A549 (cell line): ENCODE results near the gene TRAPPC14. TPM values are rescaled to one million over a fixed set of nuclear protein-coding genes. Genes with fewer than 3 reads are reported as not detected.
"Not testable (repeated sequence)": the region's sequence is repeated elsewhere in the genome, so short reads cannot be mapped to it uniquely, and the experiment has no call there.

Experiments
- ATAC-seq, 2 experiments: fragments of 200-7000 bp in 1 of 2; fragments of >200 bp in 1 of 2; cut with Nextera tagmentation in 1 of 2; cut with Tn5 transposase in 1 of 2; 3 replicates each; pipeline versions ENCODE4 v1.8.0 to v1.9.1; 2018 to 2020; ENCODE audit warnings: mild to moderate bottlenecking in 1 of 2, moderate library complexity in 1 of 2
- CTCF ChIA-PET: fragments of 300-600 bp; sonication (Branson Sonifier 250); formaldehyde crosslinking; extraction: SDS; loops from one replicate; lab custom pipeline; 2021; ENCODE audit warnings: antibody characterized with exemption, inconsistent platforms; lab: Yijun Ruan, JAX
- POLR2A ChIA-PET: fragments of 350-600 bp; formaldehyde crosslinking; extraction: SDS; loops from one replicate; lab custom pipeline; 2021; ENCODE audit warnings: antibody characterized with exemption, inconsistent platforms; lab: Yijun Ruan, JAX
- DNase-seq, 2 experiments: peaks; one replicate each; pipeline versions ENCODE4 v3.0.0 to v3.0.0-alpha.2; 2011 to 2016; ENCODE audit warnings: low read depth in 1 of 2, low spot score in 1 of 2
- FAIRE-seq: peaks from 2 replicates; lab custom pipeline; 2011; peaks lifted over from hg19 to GRCh38; lab: Jason Lieb, UNC
- H3K27ac ChIP-seq, 2 experiments: fragments of >200 bp; sonication (Bioruptor Twin); formaldehyde crosslinking; 3 replicates each; pipeline ENCODE4 v1.5.1; 2016 to 2017
- H3K4me1 ChIP-seq: fragments of >200 bp; sonication (Bioruptor Twin); formaldehyde crosslinking; 3 replicates; pipeline ENCODE4 v1.6.1; 2016
- H3K4me2 ChIP-seq: fragments of >200 bp; sonication (Bioruptor Twin); formaldehyde crosslinking; 3 replicates; pipeline ENCODE4 v1.6.1; 2016
- H3K4me3 ChIP-seq: fragments of >200 bp; sonication (Bioruptor Twin); formaldehyde crosslinking; 3 replicates; pipeline ENCODE4 v1.5.1; 2016
- H3K9me3 ChIP-seq: fragments of >200 bp; sonication (Bioruptor Twin); formaldehyde crosslinking; 3 replicates; pipeline ENCODE4 v1.6.1; 2016
- ATOH8 ChIP-seq: fragments of 250-450 bp; sonication (Bioruptor Pico); IDR thresholded peaks from 2 replicates; pipeline ENCODE4 v1.5.0; 2020; ENCODE audit warnings: low read depth, mild to moderate bottlenecking, moderate library complexity
- BHLHE40 ChIP-seq: IDR thresholded peaks from 2 replicates; pipeline ENCODE4 v1.6.1; 2012; ENCODE audit warnings: low read depth, low read length, inconsistent platforms
- CBX8 ChIP-seq: fragments of 200-600 bp; sonication (generic); IDR thresholded peaks from 2 replicates; pipeline ENCODE4 v1.6.1; 2016
- CHD4 ChIP-seq: fragments of 200-600 bp; sonication (generic); IDR thresholded peaks from 2 replicates; pipeline ENCODE4 v1.6.1; 2016; ENCODE audit warnings: antibody characterized with exemption, mild to moderate bottlenecking, borderline replicate concordance
- EHF ChIP-seq: fragments of 250-450 bp; sonication (Bioruptor Pico); IDR thresholded peaks from 2 replicates; pipeline ENCODE4 v1.5.0; 2020; ENCODE audit warnings: mild to moderate bottlenecking
- EHMT2 ChIP-seq: fragments of 200-600 bp; sonication (generic); IDR thresholded peaks from 2 replicates; pipeline ENCODE4 v1.6.1; 2016; ENCODE audit warnings: antibody characterized with exemption, low read depth, mild to moderate bottlenecking, moderate library complexity
- ELK1 ChIP-seq: fragments of 150-350 bp; IDR thresholded peaks from 2 replicates; pipeline ENCODE4 v1.6.1; 2014; ENCODE audit warnings: low read depth, mild to moderate bottlenecking, low read length
- EP300 ChIP-seq, 2 experiments: fragments of >200 bp; sonication (Bioruptor Twin); formaldehyde crosslinking; IDR thresholded peaks; 2 replicates in 1 of 2; 3 replicates in 1 of 2; pipeline ENCODE4 v1.6.1; 2016 to 2017
- ESRRA ChIP-seq: fragments of 150-350 bp; IDR thresholded peaks from 2 replicates; pipeline ENCODE4 v1.6.1; 2014; ENCODE audit warnings: mild to moderate bottlenecking, low read length, borderline replicate concordance
- FOSL2 ChIP-seq, 2 experiments: fragments of 450-650 bp in 1 of 2; fragments of >200 bp in 1 of 2; sonication (Bioruptor Twin) in 1 of 2; formaldehyde crosslinking; IDR thresholded peaks; 2 replicates each; pipeline versions ENCODE4 v1.5.0 to v1.6.1; 2016 to 2020; ENCODE audit warnings: mild to moderate bottlenecking in 1 of 2, moderate library complexity in 1 of 2
- GATA3 ChIP-seq: IDR thresholded peaks from 2 replicates; pipeline ENCODE4 v1.6.1; 2012; ENCODE audit warnings: borderline replicate concordance
- HDAC2 ChIP-seq: fragments of 200-600 bp; sonication (generic); IDR thresholded peaks from 2 replicates; pipeline ENCODE4 v1.6.1; 2016
- HES2 ChIP-seq: fragments of >200 bp; sonication (Bioruptor Twin); formaldehyde crosslinking; IDR thresholded peaks from 2 replicates; pipeline ENCODE4 v1.6.1; 2016
- HOXA7 ChIP-seq: fragments of 250-450 bp; sonication (Bioruptor Pico); IDR thresholded peaks from 2 replicates; pipeline ENCODE4 v1.5.0; 2020; ENCODE audit warnings: mild to moderate bottlenecking, moderate library complexity
- HOXB5 ChIP-seq: fragments of 250-450 bp; sonication (Bioruptor Pico); IDR thresholded peaks from 2 replicates; pipeline ENCODE4 v1.5.0; 2020; ENCODE audit warnings: mild to moderate bottlenecking, moderate library complexity
- JUN ChIP-seq, 2 experiments: fragments of >200 bp; sonication (Bioruptor Twin); formaldehyde crosslinking; IDR thresholded peaks; 2 replicates in 1 of 2; 3 replicates in 1 of 2; pipeline ENCODE4 v1.6.1; 2016 to 2017
- JUNB ChIP-seq: fragments of >200 bp; sonication (Bioruptor Twin); formaldehyde crosslinking; IDR thresholded peaks from 2 replicates; pipeline ENCODE4 v1.6.1; 2016
- NFE2L2 ChIP-seq: fragments of 150-350 bp; conservative IDR thresholded peaks from 2 replicates; pipeline ENCODE4 v1.6.1; 2014; ENCODE audit warnings: low read length
- PBX3 ChIP-seq: IDR thresholded peaks from 2 replicates; pipeline ENCODE4 v1.6.1; 2012
- PHF8 ChIP-seq: fragments of 200-600 bp; sonication (generic); IDR thresholded peaks from 2 replicates; pipeline ENCODE4 v1.6.1; 2016; ENCODE audit warnings: low read depth, mild to moderate bottlenecking, antibody characterized with exemption, moderate library complexity, borderline replicate concordance
- RAD21 ChIP-seq, 2 experiments: fragments of >200 bp in 1 of 2; sonication (Bioruptor Twin) in 1 of 2; formaldehyde crosslinking in 1 of 2; IDR thresholded peaks in 1 of 2; conservative IDR thresholded peaks in 1 of 2; 2 replicates in 1 of 2; 3 replicates in 1 of 2; pipeline ENCODE4 v1.6.1; 2012 to 2018; ENCODE audit warnings: inconsistent platforms in 1 of 2
- RNF2 ChIP-seq: fragments of 200-600 bp; sonication (generic); IDR thresholded peaks from 2 replicates; pipeline ENCODE4 v1.6.1; 2016; ENCODE audit warnings: low read depth, mild to moderate bottlenecking, antibody characterized with exemption, moderate library complexity, borderline replicate concordance
- SMC3 ChIP-seq: fragments of >200 bp; sonication (Bioruptor Twin); formaldehyde crosslinking; IDR thresholded peaks from 3 replicates; pipeline ENCODE4 v1.6.1; 2018; ENCODE audit warnings: inconsistent platforms
- SREBF2 ChIP-seq: fragments of 450-650 bp; IDR thresholded peaks from 2 replicates; pipeline ENCODE4 v1.6.1; 2014; ENCODE audit warnings: mild to moderate bottlenecking, moderate library complexity
- ZFP36 ChIP-seq: fragments of 450-650 bp; IDR thresholded peaks from 2 replicates; pipeline ENCODE4 v1.6.1; 2014; ENCODE audit warnings: borderline replicate concordance; ENCODE audit not compliant: partially characterized antibody
- WGBS: methylation state at CpG from one replicate; pipeline ENCODE4 v1.1.6; 2017; ENCODE audit errors: missing lambda C conversion rate; 5-methylcytosine and 5-hydroxymethylcytosine counted together
- polyA plus RNA-seq, 4 experiments: library from polyadenylated mRNA; depleted of rRNA in 3 of 4; stranded (reverse); fragments of >200 nt; fragmentation: RNase III in 1 of 4; extraction: RNeasy Plus Mini Kit Qiagen cat#74134 plus additional on column Dnase treatment in 1 of 4; gene quantifications; 2 replicates in 3 of 4; 3 replicates in 1 of 4; pipeline ENCODE4 v1.2.3, GENCODE V29; 2011 to 2017
- TF ChIP-seq, protein P1 (sequence below): IDR thresholded peaks from 2 replicates; pipeline ENCODE4 v1.6.1; 2012

The TRAPPC14 gene
- polyA plus RNA-seq, 2 of the 4 experiments (the other 2 are of a cell fraction) = 3.4 to 14.1 TPM

DNA sequence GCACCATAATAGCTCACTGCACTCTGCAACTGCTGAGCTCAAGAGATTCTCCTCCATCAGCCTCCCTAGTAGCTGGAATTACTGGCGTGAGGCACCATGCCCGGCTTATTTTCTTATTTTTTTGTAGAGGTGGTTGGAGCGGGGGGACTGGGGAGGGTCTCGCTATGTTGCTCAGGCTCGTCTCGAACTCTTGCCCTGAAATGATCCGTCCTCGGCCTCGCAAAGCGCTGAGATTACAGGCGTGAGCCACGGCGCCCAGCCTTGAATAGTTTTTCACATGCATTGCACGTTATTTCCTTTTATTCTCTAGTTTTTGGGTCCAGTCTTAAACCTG lies 10.3 kb downstream of the TRAPPC14 start:
- peak overlapping the region; percentile 77 for H3K4me2 ChIP-seq
- H3K4me1 ChIP-seq = peaks cover 9% of the 10 kb centered on the region; the same call in 2 of the 3 replicates
- WGBS = 7% methylated on average over 14 of the region's 14 CpGs
- CTCF ChIA-PET = interaction anchor here (23.1 kb wide), 1 partner anchor 14 kb away, joined by 245 read pairs; no protein-coding TSS in a partner anchor
- no peaks in the 10 kb centered on the region for H3K9me3 ChIP-seq
- TF ChIP-seq FOSL2 (IDR thresholded peaks at IDR 0.05) = no peak
- no peak for TF ChIP-seq FOSL2 (CRISPR knock-in tag; IDR thresholded peaks at IDR 0.05)
- TF ChIP-seq EHF (CRISPR knock-in tag) = peak; percentile 23; the same call in 1 of the 2 replicates
- TF ChIP-seq NFE2L2 = no peak
- TF ChIP-seq ZFP36 = no peak
- no peak for TF ChIP-seq HOXB5 (CRISPR knock-in tag)
- peak; percentile 36; the same call in 1 of the 2 replicates for TF ChIP-seq CHD4
- TF ChIP-seq SREBF2 = no peak
- TF ChIP-seq RAD21 (conservative IDR thresholded peaks at IDR 0.05 in 1 of 2, IDR thresholded peaks at IDR 0.05 in 1 of 2) = no peak
- TF ChIP-seq, all 56 proteins: peak for 2
- ATAC-seq (peak in 1 of 2 experiments; percentile 7; a peak in 1 of 6 replicates), FAIRE-seq (no peak), DNase-seq (no peak)
- Histone ChIP-seq H3K27ac (peak overlapping the region; percentile 78 to 88), H3K4me3 (peak overlapping the region; percentile 38)
- POLR2A ChIA-PET = interaction anchor here (0.6 to 3.1 kb wide), 13 partner anchors 9 to 229 kb away, joined by 3 to 16 read pairs (median 6); partner anchors contain the start of genes AP4M1, GPC2, MBLAC1 and MCM7

GRCh38 chr7:100147278-100147677 lies 11.2 kb downstream of the TRAPPC14 start:
- CTCF ChIA-PET = interaction anchor here (1.4 to 23.1 kb wide), 3 partner anchors 12 to 91 kb away, joined by 3 to 245 read pairs (median 3); no protein-coding TSS in a partner anchor
- TF ChIP-seq ZFP36 (no peak), CHD4 (no peak), SMC3 (no peak)
- TF ChIP-seq, protein P1, sequence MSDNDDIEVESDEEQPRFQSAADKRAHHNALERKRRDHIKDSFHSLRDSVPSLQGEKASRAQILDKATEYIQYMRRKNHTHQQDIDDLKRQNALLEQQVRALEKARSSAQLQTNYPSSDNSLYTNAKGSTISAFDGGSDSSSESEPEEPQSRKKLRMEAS = no peak
- Histone ChIP-seq H3K4me1 (peaks cover 9% of the 10 kb centered on the region; the same call in 1 of the 3 replicates), H3K4me2 (no peak overlapping the region), H3K4me3 (no peak overlapping the region), H3K27ac (no peak overlapping the region), H3K9me3 (no peaks in the 10 kb centered on the region)
- 91% methylated on average over 2 of the region's 2 CpGs for WGBS
- no peak for DNase-seq
- ATAC-seq = no peak
- POLR2A ChIA-PET = interaction anchor here (3.1 kb wide), 1 partner anchor 14 kb away, joined by 16 read pairs; no protein-coding TSS in a partner anchor
- no peak for FAIRE-seq

DNA sequence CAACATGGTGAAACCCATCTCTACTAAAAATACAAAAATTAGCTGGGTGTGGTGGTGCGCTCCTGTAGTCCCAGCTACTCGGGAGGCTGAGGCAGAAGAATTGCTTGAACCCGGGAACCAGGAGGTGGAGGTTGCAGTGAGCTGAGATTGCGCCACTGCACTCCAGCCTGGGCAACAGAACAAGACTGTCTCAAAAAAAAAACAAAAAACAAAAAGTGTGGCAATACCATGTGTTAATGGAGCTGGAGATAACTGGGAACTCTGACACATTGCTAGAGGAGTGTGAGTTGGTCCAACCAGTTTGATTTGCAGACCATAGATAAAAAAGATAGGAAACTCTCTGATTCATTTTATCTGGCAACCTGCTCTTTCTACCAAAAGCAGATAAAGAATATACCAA lies 12.2 kb downstream of the TRAPPC14 start:
- H3K4me3 ChIP-seq, ATAC-seq, H3K27ac ChIP-seq, DNase-seq, H3K4me2 ChIP-seq, H3K9me3 ChIP-seq, FAIRE-seq, H3K4me1 ChIP-seq: not testable (repeated sequence)
- ChIA-PET POLR2A (interaction anchor here (0.6 kb wide), 1 partner anchor 1745 kb away, joined by 3 read pairs; no protein-coding TSS in a partner anchor), CTCF (interaction anchor here (0.6 to 23.1 kb wide), 4 partner anchors 12 to 92 kb away, joined by 3 to 245 read pairs (median 3); no protein-coding TSS in a partner anchor)
- 86% methylated on average over 4 of the region's 4 CpGs for WGBS

DNA sequence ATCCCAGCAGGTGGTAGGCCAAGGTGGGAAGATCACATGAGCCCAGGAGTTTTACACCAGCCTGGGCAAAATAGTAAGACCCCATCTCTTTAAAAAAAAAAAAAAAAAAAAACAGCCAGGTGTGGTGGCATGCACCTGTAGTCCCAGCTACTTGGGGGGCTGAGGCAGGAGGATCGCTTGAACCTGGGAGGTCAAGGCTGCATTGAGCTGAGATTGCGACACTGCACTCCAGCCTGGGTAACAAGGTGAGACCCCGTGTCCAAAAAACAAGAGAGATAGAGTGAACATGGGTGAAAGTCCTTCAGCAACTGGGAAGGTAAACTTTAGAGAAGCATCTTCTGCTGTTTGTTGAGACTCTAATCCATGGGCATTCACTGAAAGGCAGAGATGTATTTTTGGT lies 16.1 kb downstream of the TRAPPC14 start:
- 62% methylated on average over 3 of the region's 3 CpGs for WGBS
- Histone ChIP-seq H3K4me3 (no peak overlapping the region), H3K9me3 (no peaks in the 10 kb centered on the region), H3K27ac (no peak overlapping the region), H3K4me2 (no peak overlapping the region), H3K4me1 (no peaks in the 10 kb centered on the region)
- no peak for DNase-seq
- ATAC-seq = no peak; a peak in 1 of 6 replicates
- TF ChIP-seq PHF8 (no peak), BHLHE40 (no peak), RNF2 (no peak), JUNB (no peak), HDAC2 (no peak), ZFP36 (no peak), EHMT2 (no peak), ESRRA (no peak), HOXB5 (CRISPR knock-in tag) (no peak), NFE2L2 (no peak), GATA3 (no peak), HES2 (no peak), HOXA7 (CRISPR knock-in tag) (no peak), ATOH8 (CRISPR knock-in tag) (no peak), CBX8 (no peak), ELK1 (no peak), JUN (IDR thresholded peaks at IDR 0.05) (no peak), EP300 (IDR thresholded peaks at IDR 0.05) (no peak), PBX3 (no peak)
- FAIRE-seq = no peak
- POLR2A ChIA-PET = no interaction called here
- CTCF ChIA-PET = interaction anchor here (0.8 to 23.1 kb wide), 2 partner anchors 8 to 76 kb away, joined by 3 to 245 read pairs; no protein-coding TSS in a partner anchor
